Hematopoietic multipotent progenitor cell treated with erythropoietin and hydrocortisone succinate and interleukin-3 and kit ligand, for 17 days (in vitro differentiated cells): ENCODE measurements around the gene CYP27B1.

ENCODE experiments used
- DNase-seq: peaks from one replicate; pipeline ENCODE4 v3.0.0-alpha.2; 2015; ENCODE audit warnings: low spot score

The CYP27B1 gene

GRCh38 chr12:57751432-57751787 is 15.5 kb downstream of the CYP27B1 start:
- no peak for DNase-seq

- DNase-seq: peak; percentile 17
Observed at GRCh38 chr12:57750561-57751431, 16.1 kb downstream of the CYP27B1 start.

GRCh38 chr12:57749061-57749460 is 17.8 kb downstream of the CYP27B1 start:
- no peak for DNase-seq

GRCh38 chr12:57746025-57746424 is 20.9 kb downstream of the CYP27B1 start:
- DNase-seq: peak; percentile 10

GRCh38 chr12:57745485-57745881 is 21.4 kb downstream of the CYP27B1 start:
- peak; percentile 13 for DNase-seq

- peak; percentile 95 for DNase-seq
Observed at GRCh38 chr12:57744777-57745484, 21.9 kb downstream of the CYP27B1 start, which contains the start of gene TSPAN31. TSPAN31 (plus strand) TSS chr12:57745039; CDS start chr12:57745155, 116 bp downstream.

- DNase-seq: peak; percentile 88
Observed at GRCh38 chr12:57744194-57744776, 22.6 kb downstream of the CYP27B1 start.

GRCh38 chr12:57743769-57744168 is 23.1 kb downstream of the CYP27B1 start:
- no peak for DNase-seq

GRCh38 chr12:57741844-57742738 is 24.8 kb downstream of the CYP27B1 start:
- DNase-seq: peak; percentile 52

GRCh38 chr12:57741413-57741789 is 25.5 kb downstream of the CYP27B1 start:
- no peak for DNase-seq

GRCh38 chr12:57740656-57741412 is 26.0 kb downstream of the CYP27B1 start:
- DNase-seq: no peak

- no peak for DNase-seq
Observed at GRCh38 chr12:57739914-57740538, 26.9 kb downstream of the CYP27B1 start.

GRCh38 chr12:57739387-57739786 is 27.5 kb downstream of the CYP27B1 start:
- no peak for DNase-seq

GRCh38 chr12:57738661-57739237 is 28.1 kb downstream of the CYP27B1 start, which contains the start of gene AGAP2:
AGAP2 (minus strand) TSS chr12:57738742; CDS start chr12:57738246, 496 bp downstream.
- DNase-seq: no peak

- no peak for DNase-seq
Observed at GRCh38 chr12:57737467-57738460, 29.1 kb downstream of the CYP27B1 start.

GRCh38 chr12:57736741-57737466 is 30.0 kb downstream of the CYP27B1 start:
- DNase-seq: no peak

- no peak for DNase-seq
Observed at GRCh38 chr12:57735952-57736740, 30.7 kb downstream of the CYP27B1 start.
